GM23338 (cell line): ENCODE measurements around the gene VRTN. TPM values are rescaled to one million over a fixed set of nuclear protein-coding genes. Genes with fewer than 3 reads are reported as not detected.

ENCODE experiments used
- ATAC-seq: fragments of 200-7000 bp; cut with Tn5 transposase; 3 replicates; pipeline ENCODE4 v1.9.1; 2020
- DNase-seq: peaks from one replicate; pipeline ENCODE4 v3.0.0-alpha.2; 2015; ENCODE audit warnings: low spot score
- H2AFZ ChIP-seq: fragments of 200-600 bp; sonication (generic); 2 replicates; pipeline ENCODE4 v1.8.0; 2016; ENCODE audit warnings: antibody characterized with exemption, mild to moderate bottlenecking, moderate library complexity
- H3F3A ChIP-seq: fragments of 200-600 bp; sonication (generic); replicated peaks from 2 replicates; pipeline ENCODE4 v1.8.0; 2017; ENCODE audit warnings: antibody characterized with exemption, mixed run types, low read depth
- H3K27ac ChIP-seq: fragments of 200-600 bp; sonication (generic); 2 replicates; pipeline ENCODE4 v1.6.1; 2016; ENCODE audit warnings: low read depth
- H3K27me3 ChIP-seq: fragments of 200-600 bp; sonication (generic); 2 replicates; pipeline ENCODE4 v1.8.0; 2016; ENCODE audit warnings: mild to moderate bottlenecking, mixed run types, moderate library complexity; ENCODE audit not compliant: insufficient read depth
- H3K36me3 ChIP-seq: fragments of 200-600 bp; sonication (generic); 2 replicates; pipeline ENCODE4 v1.8.0; 2016; ENCODE audit warnings: mild to moderate bottlenecking; ENCODE audit not compliant: insufficient read depth
- H3K4me1 ChIP-seq: fragments of 200-600 bp; sonication (generic); 2 replicates; pipeline ENCODE4 v1.8.0; 2016; ENCODE audit warnings: mild to moderate bottlenecking, moderate library complexity; ENCODE audit not compliant: insufficient read depth
- H3K4me2 ChIP-seq: fragments of 200-600 bp; sonication (generic); 2 replicates; pipeline ENCODE4 v1.7.1; 2017; ENCODE audit warnings: mixed run types
- H3K4me3 ChIP-seq: fragments of 200-600 bp; sonication (generic); 2 replicates; pipeline ENCODE4 v1.6.1; 2016; ENCODE audit warnings: mixed run types
- H3K79me2 ChIP-seq: fragments of 200-600 bp; sonication (generic); replicated peaks from 2 replicates; pipeline ENCODE4 v1.8.0; 2017; ENCODE audit warnings: mild to moderate bottlenecking; ENCODE audit not compliant: insufficient read depth
- H3K9me2 ChIP-seq: fragments of 200-600 bp; sonication (generic); 2 replicates; pipeline ENCODE4 v1.8.0; 2017; ENCODE audit not compliant: insufficient read depth
- H4K20me1 ChIP-seq: fragments of 200-600 bp; sonication (generic); replicated peaks from 2 replicates; pipeline ENCODE4 v1.8.0; 2017; ENCODE audit warnings: mild to moderate bottlenecking; ENCODE audit not compliant: insufficient read depth
- H3K27ac Mint-ChIP-seq: 2 replicates; pipeline ENCODE4 v1.8.0; 2020; ENCODE audit warnings: inconsistent platforms, mild to moderate bottlenecking, moderate library complexity, mixed read lengths
- H3K27me3 Mint-ChIP-seq: 3 replicates; pipeline ENCODE4 v1.8.0; 2022; ENCODE audit warnings: low read depth, mild to moderate bottlenecking, moderate library complexity, mixed read lengths, inconsistent platforms; ENCODE audit not compliant: insufficient read depth, poor library complexity
- H3K36me3 Mint-ChIP-seq: 3 replicates; pipeline ENCODE4 v1.8.0; 2021; ENCODE audit warnings: low read depth, mild to moderate bottlenecking, inconsistent platforms, moderate library complexity, mixed read lengths
- H3K4me1 Mint-ChIP-seq: 3 replicates; pipeline ENCODE4 v1.8.0; 2020; ENCODE audit warnings: mild to moderate bottlenecking, inconsistent platforms, mixed read lengths
- H3K4me3 Mint-ChIP-seq: 3 replicates; pipeline ENCODE4 v1.8.0; 2021; ENCODE audit warnings: moderate library complexity, mild to moderate bottlenecking, inconsistent platforms, mixed read lengths
- H3K9me3 Mint-ChIP-seq: 3 replicates; pipeline ENCODE4 v1.8.0; 2020; ENCODE audit warnings: moderate library complexity, mild to moderate bottlenecking, inconsistent platforms, mixed read lengths
- CREB1 ChIP-seq: fragments of 250-450 bp; sonication (Bioruptor Pico); IDR thresholded peaks from 2 replicates; pipeline ENCODE4 v1.5.0; 2020; ENCODE audit warnings: low read depth, mild to moderate bottlenecking, moderate library complexity
- EZH2 ChIP-seq: fragments of 200-600 bp; sonication (generic); IDR thresholded peaks from one replicate; pipeline ENCODE4 v1.8.0; 2017; ENCODE audit warnings: antibody characterized with exemption, mild to moderate bottlenecking, low read depth; ENCODE audit not compliant: unreplicated experiment
- EZH2phosphoT487 ChIP-seq: fragments of 200-600 bp; sonication (generic); IDR thresholded peaks from one replicate; pipeline ENCODE4 v1.8.1; 2018; ENCODE audit warnings: antibody characterized with exemption; ENCODE audit not compliant: unreplicated experiment
- JUNB ChIP-seq: IDR thresholded peaks from one replicate; pipeline ENCODE4 v1.6.1; 2016; ENCODE audit warnings: antibody characterized with exemption; ENCODE audit not compliant: unreplicated experiment
- NANOG ChIP-seq: IDR thresholded peaks from 2 replicates; pipeline ENCODE4 v1.6.1; 2016; ENCODE audit warnings: antibody characterized with exemption, borderline replicate concordance
- POLR2AphosphoS5 ChIP-seq: IDR thresholded peaks from 2 replicates; pipeline ENCODE4 v1.6.1; 2016; ENCODE audit warnings: antibody characterized with exemption, low read depth
- STAT1 ChIP-seq: IDR thresholded peaks from one replicate; pipeline ENCODE4 v1.6.1; 2016; ENCODE audit warnings: antibody characterized with exemption; ENCODE audit not compliant: unreplicated experiment
- ZNF114 ChIP-seq: fragments of 250-450 bp; sonication (Bioruptor Pico); IDR thresholded peaks from 2 replicates; pipeline ENCODE4 v1.5.0; 2020; ENCODE audit warnings: mild to moderate bottlenecking, moderate library complexity
- ZNF331 ChIP-seq: fragments of 250-450 bp; sonication (Bioruptor Pico); IDR thresholded peaks from 2 replicates; pipeline ENCODE4 v1.5.0; 2020; ENCODE audit warnings: low read depth, mild to moderate bottlenecking, moderate library complexity
- polyA plus RNA-seq: library from polyadenylated mRNA; unstranded; fragments of >200 nt; fragmentation: Nextera tagmentation; extraction: Ambion mirVana; gene quantifications from 2 replicates; pipeline ENCODE4 v1.2.1, GENCODE V29; 2016
- total RNA-seq: library from RNA; depleted of rRNA; stranded (reverse); fragments of >200 nt; shearing (Covaris generic); gene quantifications from 2 replicates; pipeline ENCODE4 v1.2.3, GENCODE V29; 2014
- TF ChIP-seq, protein P1 (sequence below): IDR thresholded peaks from 2 replicates; pipeline ENCODE4 v1.6.1; 2016; ENCODE audit warnings: antibody characterized with exemption
- TF ChIP-seq, protein P2 (sequence below), 2 experiments: fragments of 200-600 bp in 1 of 2; sonication (generic) in 1 of 2; conservative IDR thresholded peaks; 2 replicates each; pipeline versions ENCODE4 v1.5.1 to v1.6.1; 2016 to 2017; ENCODE audit warnings: antibody characterized with exemption in 2 of 2, low read depth in 2 of 2, mild to moderate bottlenecking in 2 of 2, moderate library complexity in 1 of 2
- TF ChIP-seq, protein P3 (sequence below): IDR thresholded peaks from one replicate; pipeline ENCODE4 v1.6.1; 2018; ENCODE audit warnings: antibody characterized with exemption; ENCODE audit not compliant: unreplicated experiment

VRTN gene
- total and polyA plus RNA-seq, 2 experiments from 2014 or later, result 63.9 to 143 TPM

DNA sequence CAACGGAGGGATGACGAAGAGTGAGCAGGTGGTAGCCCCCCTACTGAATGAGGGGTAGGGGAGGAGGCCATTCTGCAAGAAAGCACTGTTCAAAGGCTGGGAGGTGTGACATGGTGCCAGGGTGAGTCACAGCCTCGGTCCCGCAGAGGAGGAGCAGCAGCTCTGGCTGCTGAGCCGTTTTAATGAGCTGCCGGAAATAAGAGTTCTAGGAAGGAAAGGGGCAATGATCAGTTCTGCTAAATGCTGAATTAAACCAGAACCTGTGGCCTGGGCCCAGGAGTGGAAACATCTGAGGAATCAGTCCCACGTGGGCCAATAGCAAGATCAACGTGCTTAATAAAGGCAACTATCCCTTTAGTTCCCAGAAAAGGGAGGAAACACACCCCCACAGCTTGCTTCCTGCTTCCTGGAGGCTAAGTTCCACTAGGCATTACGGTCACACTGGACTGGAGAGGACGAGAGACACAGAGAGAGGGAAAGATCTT is 49.2 kb upstream of the VRTN start (continued):
- TF ChIP-seq, protein P1, sequence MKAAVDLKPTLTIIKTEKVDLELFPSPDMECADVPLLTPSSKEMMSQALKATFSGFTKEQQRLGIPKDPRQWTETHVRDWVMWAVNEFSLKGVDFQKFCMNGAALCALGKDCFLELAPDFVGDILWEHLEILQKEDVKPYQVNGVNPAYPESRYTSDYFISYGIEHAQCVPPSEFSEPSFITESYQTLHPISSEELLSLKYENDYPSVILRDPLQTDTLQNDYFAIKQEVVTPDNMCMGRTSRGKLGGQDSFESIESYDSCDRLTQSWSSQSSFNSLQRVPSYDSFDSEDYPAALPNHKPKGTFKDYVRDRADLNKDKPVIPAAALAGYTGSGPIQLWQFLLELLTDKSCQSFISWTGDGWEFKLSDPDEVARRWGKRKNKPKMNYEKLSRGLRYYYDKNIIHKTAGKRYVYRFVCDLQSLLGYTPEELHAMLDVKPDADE, result no peak
- TF ChIP-seq NANOG, result no peak
- no peak for TF ChIP-seq STAT1
- TF ChIP-seq, protein P2, sequence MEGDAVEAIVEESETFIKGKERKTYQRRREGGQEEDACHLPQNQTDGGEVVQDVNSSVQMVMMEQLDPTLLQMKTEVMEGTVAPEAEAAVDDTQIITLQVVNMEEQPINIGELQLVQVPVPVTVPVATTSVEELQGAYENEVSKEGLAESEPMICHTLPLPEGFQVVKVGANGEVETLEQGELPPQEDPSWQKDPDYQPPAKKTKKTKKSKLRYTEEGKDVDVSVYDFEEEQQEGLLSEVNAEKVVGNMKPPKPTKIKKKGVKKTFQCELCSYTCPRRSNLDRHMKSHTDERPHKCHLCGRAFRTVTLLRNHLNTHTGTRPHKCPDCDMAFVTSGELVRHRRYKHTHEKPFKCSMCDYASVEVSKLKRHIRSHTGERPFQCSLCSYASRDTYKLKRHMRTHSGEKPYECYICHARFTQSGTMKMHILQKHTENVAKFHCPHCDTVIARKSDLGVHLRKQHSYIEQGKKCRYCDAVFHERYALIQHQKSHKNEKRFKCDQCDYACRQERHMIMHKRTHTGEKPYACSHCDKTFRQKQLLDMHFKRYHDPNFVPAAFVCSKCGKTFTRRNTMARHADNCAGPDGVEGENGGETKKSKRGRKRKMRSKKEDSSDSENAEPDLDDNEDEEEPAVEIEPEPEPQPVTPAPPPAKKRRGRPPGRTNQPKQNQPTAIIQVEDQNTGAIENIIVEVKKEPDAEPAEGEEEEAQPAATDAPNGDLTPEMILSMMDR (conservative IDR thresholded peaks at IDR 0.05; ENCODE audit: low read depth in 2 of 2), result no peak
- no peak for TF ChIP-seq EZH2phosphoT487
- TF ChIP-seq EZH2, result no peak
- TF ChIP-seq ZNF331 (CRISPR knock-in tag), result no peak

DNA sequence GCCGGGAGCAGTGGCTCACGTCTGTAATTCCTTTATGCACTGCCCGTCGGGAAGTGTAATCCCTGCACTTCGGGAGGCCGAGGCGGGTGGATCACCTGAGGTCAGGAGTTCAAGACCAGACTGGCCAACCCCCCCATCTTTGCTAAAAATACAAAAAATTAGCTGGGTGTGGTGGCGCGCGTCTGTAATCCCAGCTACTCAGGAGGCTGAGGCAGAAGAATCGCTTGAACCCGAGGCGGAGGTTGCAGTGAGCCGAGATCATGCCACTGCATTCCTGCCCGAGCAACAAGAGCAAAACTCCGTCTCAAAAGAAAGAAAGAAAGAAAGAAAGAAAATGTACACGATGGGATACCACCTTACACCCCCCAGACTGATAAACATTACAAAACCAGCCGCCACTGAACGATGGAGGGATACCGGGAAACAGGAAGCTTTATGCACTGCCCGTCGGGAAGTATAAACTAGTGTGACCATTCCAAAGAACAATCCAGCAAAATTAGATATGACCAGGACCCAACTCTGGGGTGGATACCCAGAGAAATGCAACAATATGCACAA is 46.6 kb upstream of the VRTN start:
- no peaks in the 10 kb centered on the region for H3K9me3 Mint-ChIP-seq
- H3K4me3 Mint-ChIP-seq, result peak overlapping the region; percentile 95
- peak overlapping the region; percentile 81 for H3K4me2 ChIP-seq
- no peaks in the 10 kb centered on the region for H3K4me1 ChIP-seq
- peaks cover 8% of the 10 kb centered on the region for H3K27me3 Mint-ChIP-seq
- no peaks in the 10 kb centered on the region for H3K27me3 ChIP-seq
- peaks cover 20% of the 10 kb centered on the region for H3K36me3 ChIP-seq
- H2AFZ ChIP-seq, result no peak overlapping the region
- H3K27ac ChIP-seq, result peak overlapping the region; percentile 64; the same call in 1 of the 2 replicates
- H3K9me2 ChIP-seq, result no peaks in the 10 kb centered on the region
- H4K20me1 ChIP-seq, result peaks cover 26% of the 10 kb centered on the region
- H3F3A ChIP-seq, result no peaks in the 10 kb centered on the region; the same call in 1 of the 2 replicates
- H3K36me3 Mint-ChIP-seq, result peaks cover 30% of the 10 kb centered on the region
- peaks cover 50% of the 10 kb centered on the region for H3K79me2 ChIP-seq
- H3K4me3 ChIP-seq, result peak overlapping the region; percentile 78
- DNase-seq (no peak), ATAC-seq (no peak)
- peaks cover 14% of the 10 kb centered on the region; the same call in 2 of the 3 replicates for H3K4me1 Mint-ChIP-seq
- peak overlapping the region; percentile 94 for H3K27ac Mint-ChIP-seq
- no peak for TF ChIP-seq STAT1
- TF ChIP-seq, protein P2 (conservative IDR thresholded peaks at IDR 0.05; ENCODE audit: low read depth in 2 of 2), result no peak
- TF ChIP-seq EZH2phosphoT487, result no peak
- no peak for TF ChIP-seq CREB1 (CRISPR knock-in tag)
- TF ChIP-seq POLR2AphosphoS5, result no peak
- TF ChIP-seq, protein P3, sequence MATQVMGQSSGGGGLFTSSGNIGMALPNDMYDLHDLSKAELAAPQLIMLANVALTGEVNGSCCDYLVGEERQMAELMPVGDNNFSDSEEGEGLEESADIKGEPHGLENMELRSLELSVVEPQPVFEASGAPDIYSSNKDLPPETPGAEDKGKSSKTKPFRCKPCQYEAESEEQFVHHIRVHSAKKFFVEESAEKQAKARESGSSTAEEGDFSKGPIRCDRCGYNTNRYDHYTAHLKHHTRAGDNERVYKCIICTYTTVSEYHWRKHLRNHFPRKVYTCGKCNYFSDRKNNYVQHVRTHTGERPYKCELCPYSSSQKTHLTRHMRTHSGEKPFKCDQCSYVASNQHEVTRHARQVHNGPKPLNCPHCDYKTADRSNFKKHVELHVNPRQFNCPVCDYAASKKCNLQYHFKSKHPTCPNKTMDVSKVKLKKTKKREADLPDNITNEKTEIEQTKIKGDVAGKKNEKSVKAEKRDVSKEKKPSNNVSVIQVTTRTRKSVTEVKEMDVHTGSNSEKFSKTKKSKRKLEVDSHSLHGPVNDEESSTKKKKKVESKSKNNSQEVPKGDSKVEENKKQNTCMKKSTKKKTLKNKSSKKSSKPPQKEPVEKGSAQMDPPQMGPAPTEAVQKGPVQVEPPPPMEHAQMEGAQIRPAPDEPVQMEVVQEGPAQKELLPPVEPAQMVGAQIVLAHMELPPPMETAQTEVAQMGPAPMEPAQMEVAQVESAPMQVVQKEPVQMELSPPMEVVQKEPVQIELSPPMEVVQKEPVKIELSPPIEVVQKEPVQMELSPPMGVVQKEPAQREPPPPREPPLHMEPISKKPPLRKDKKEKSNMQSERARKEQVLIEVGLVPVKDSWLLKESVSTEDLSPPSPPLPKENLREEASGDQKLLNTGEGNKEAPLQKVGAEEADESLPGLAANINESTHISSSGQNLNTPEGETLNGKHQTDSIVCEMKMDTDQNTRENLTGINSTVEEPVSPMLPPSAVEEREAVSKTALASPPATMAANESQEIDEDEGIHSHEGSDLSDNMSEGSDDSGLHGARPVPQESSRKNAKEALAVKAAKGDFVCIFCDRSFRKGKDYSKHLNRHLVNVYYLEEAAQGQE, result no peak
- TF ChIP-seq, protein P1, result no peak
- TF ChIP-seq ZNF114 (CRISPR knock-in tag), result no peak
- no peak for TF ChIP-seq EZH2
- no peak for TF ChIP-seq JUNB
- TF ChIP-seq ZNF331 (CRISPR knock-in tag), result no peak
- TF ChIP-seq NANOG, result no peak
